HepG2 (cell line): Measurements from ENCODE around the gene WDR93.

Source experiments
- ARID2 ChIP-seq: sonication (generic); formaldehyde crosslinking; IDR thresholded peaks from 2 replicates; pipeline ENCODE4 v1.8.1; 2022; ENCODE audit warnings: mild to moderate bottlenecking, missing genetic modification reagents, borderline replicate concordance
- CEBPB ChIP-seq: IDR thresholded peaks from 2 replicates; pipeline ENCODE4 v1.6.1; 2011; ENCODE audit warnings: low read depth, low read length, improper control_type of control experiment, borderline replicate concordance
- CREM ChIP-seq, 2 experiments: sonication (generic) in 1 of 2; formaldehyde crosslinking in 1 of 2; IDR thresholded peaks; 2 replicates each; pipeline versions ENCODE4 v1.4.0 to v1.6.1; 2016 to 2020; ENCODE audit warnings: antibody characterized with exemption in 1 of 2, mild to moderate bottlenecking in 1 of 2, missing genetic modification reagents in 1 of 2
- CTCF ChIP-seq: sonication (generic); formaldehyde crosslinking; IDR thresholded peaks from 2 replicates; pipeline ENCODE4 v1.5.0; 2020; ENCODE audit warnings: mild to moderate bottlenecking, missing genetic modification reagents, moderate library complexity
- ETV6 ChIP-seq: sonication (generic); formaldehyde crosslinking; conservative IDR thresholded peaks from 2 replicates; pipeline ENCODE4 v1.4.0; 2020; ENCODE audit warnings: missing genetic modification reagents
- GABPA ChIP-seq, 2 experiments: IDR thresholded peaks; 2 replicates each; pipeline ENCODE4 v1.6.1; 2011 to 2016; ENCODE audit warnings: low read depth in 2 of 2, low read length in 1 of 2, missing biosample characterization in 1 of 2, missing genetic modification characterization in 1 of 2
- NR3C1 ChIP-seq: sonication (generic); formaldehyde crosslinking; IDR thresholded peaks from 2 replicates; pipeline ENCODE4 v1.4.0; 2020; ENCODE audit warnings: missing genetic modification reagents
- PHF8 ChIP-seq: sonication (generic); formaldehyde crosslinking; IDR thresholded peaks from 2 replicates; pipeline ENCODE4 v1.5.0; 2020; ENCODE audit warnings: missing genetic modification reagents
- SUZ12 ChIP-seq: fragments of 150-350 bp; IDR thresholded peaks from 2 replicates; pipeline ENCODE4 v1.6.1; 2014; ENCODE audit warnings: low read depth, low read length
- TAF1 ChIP-seq: sonication (generic); formaldehyde crosslinking; IDR thresholded peaks from 2 replicates; pipeline ENCODE4 v1.4.0; 2020; ENCODE audit warnings: missing genetic modification reagents
- ZNF512 ChIP-seq: sonication (generic); formaldehyde crosslinking; IDR thresholded peaks from 2 replicates; pipeline ENCODE4 v1.4.0; 2020; ENCODE audit warnings: mild to moderate bottlenecking, missing genetic modification reagents
- ZNF776 ChIP-seq: sonication (generic); formaldehyde crosslinking; IDR thresholded peaks from 2 replicates; pipeline ENCODE4 v1.4.0; 2020; ENCODE audit warnings: mild to moderate bottlenecking, missing genetic modification reagents
- TF ChIP-seq, protein P1 (sequence below): sonication (generic); formaldehyde crosslinking; IDR thresholded peaks from 2 replicates; pipeline ENCODE4 v1.5.0; 2020; ENCODE audit warnings: mild to moderate bottlenecking, missing genetic modification reagents
- TF ChIP-seq, protein P2 (sequence below): sonication (generic); formaldehyde crosslinking; IDR thresholded peaks from 2 replicates; pipeline ENCODE4 v1.8.0; 2022; ENCODE audit warnings: missing genetic modification reagents, mild to moderate bottlenecking, borderline replicate concordance

DNA sequence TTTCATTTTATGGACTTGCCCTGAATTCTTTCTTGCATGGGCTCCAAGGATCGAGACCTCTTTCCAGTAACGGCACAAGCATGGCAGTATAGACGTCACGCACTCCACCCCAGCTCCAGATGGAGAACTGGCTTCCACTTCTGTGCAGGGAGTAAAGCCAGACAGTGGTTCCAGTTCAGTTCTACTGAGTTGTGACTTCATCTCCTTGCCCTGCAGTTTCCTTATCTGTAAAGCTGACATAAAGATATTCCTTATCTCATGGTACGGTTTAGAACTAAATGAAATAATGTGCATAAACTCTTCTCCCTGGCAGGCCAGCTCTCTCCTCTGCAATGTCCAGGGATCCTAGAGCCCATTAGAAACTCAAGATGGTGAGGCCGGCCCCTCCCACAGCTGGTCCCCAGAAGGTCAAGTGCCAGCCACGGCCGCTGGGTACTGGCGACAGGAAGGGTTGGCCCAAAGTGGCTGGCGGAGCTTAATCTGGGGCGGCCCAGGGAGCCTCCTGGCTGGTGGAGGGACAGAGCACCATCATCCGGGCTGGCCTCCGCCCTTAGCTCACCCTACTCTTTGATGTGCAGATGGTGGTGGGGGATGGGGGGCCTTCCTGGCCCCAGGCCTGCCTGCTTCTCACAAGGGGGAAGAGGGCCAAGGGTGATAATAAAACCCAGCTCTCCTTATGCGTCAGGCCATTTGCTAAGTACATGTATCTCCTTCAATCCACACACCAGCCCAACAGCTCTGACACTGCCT, 92.7 kb downstream of the WDR93 start:
- TF ChIP-seq ZNF776 (CRISPR knock-in tag) (no peak), NR3C1 (CRISPR knock-in tag) (no peak), ARID2 (no peak), CTCF (CRISPR knock-in tag) (no peak), SUZ12 (no peak), ETV6 (CRISPR knock-in tag) (no peak), PHF8 (CRISPR knock-in tag) (no peak), GABPA (IDR thresholded peaks at IDR 0.05; ENCODE audit: low read depth, low read length) (no peak), GABPA (CRISPR knock-in tag; IDR thresholded peaks at IDR 0.05; ENCODE audit: low read depth) (no peak), CREM (IDR thresholded peaks at IDR 0.05) (no peak), CREM (CRISPR knock-in tag; IDR thresholded peaks at IDR 0.05) (no peak), TAF1 (no peak), CEBPB (no peak), ZNF512 (CRISPR knock-in tag) (no peak)
- TF ChIP-seq, protein P1, sequence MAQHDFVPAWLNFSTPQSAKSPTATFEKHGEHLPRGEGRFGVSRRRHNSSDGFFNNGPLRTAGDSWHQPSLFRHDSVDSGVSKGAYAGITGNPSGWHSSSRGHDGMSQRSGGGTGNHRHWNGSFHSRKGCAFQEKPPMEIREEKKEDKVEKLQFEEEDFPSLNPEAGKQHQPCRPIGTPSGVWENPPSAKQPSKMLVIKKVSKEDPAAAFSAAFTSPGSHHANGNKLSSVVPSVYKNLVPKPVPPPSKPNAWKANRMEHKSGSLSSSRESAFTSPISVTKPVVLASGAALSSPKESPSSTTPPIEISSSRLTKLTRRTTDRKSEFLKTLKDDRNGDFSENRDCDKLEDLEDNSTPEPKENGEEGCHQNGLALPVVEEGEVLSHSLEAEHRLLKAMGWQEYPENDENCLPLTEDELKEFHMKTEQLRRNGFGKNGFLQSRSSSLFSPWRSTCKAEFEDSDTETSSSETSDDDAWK, result no peak
- TF ChIP-seq, protein P2, sequence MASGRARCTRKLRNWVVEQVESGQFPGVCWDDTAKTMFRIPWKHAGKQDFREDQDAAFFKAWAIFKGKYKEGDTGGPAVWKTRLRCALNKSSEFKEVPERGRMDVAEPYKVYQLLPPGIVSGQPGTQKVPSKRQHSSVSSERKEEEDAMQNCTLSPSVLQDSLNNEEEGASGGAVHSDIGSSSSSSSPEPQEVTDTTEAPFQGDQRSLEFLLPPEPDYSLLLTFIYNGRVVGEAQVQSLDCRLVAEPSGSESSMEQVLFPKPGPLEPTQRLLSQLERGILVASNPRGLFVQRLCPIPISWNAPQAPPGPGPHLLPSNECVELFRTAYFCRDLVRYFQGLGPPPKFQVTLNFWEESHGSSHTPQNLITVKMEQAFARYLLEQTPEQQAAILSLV (CRISPR knock-in tag), result no peak
